Heart left ventricle (tissue), 16 donors: Measurements from ENCODE around the gene PHGDH. TPM values are rescaled to one million over a fixed set of nuclear protein-coding genes. Genes with fewer than 3 reads are reported as not detected.

Experiments used
- ATAC-seq, 4 donors: fragments of 200-7000 bp; cut with Tn5 transposase; one replicate each; pipeline ENCODE4 v1.9.1; 2020 to 2022; ENCODE audit warnings: moderate library complexity in 4 of 4, mild to moderate bottlenecking in 3 of 4, moderate number of reproducible peaks in 1 of 4
- DNase-seq, 5 donors: peaks; one replicate each; pipeline ENCODE4 v3.0.0-alpha.2; 2020
- H3K27ac ChIP-seq, 12 donors: fragments of 200-600 bp; sonication (generic) in 4 of 12; one replicate each; pipeline versions ENCODE4 v1.5.0 to v1.8.0; 2016 to 2022; ENCODE audit warnings: mild to moderate bottlenecking in 2 of 12
- H3K27me3 ChIP-seq, 9 donors: fragments of 200-600 bp; sonication (generic) in 2 of 9; one replicate each; pipeline versions ENCODE4 v1.5.1 to v1.8.0; 2016 to 2022; ENCODE audit warnings: mild to moderate bottlenecking in 3 of 9
- H3K36me3 ChIP-seq, 9 donors: fragments of 200-600 bp; sonication (generic) in 2 of 9; one replicate each; pipeline versions ENCODE4 v1.5.0 to v1.8.0; 2018 to 2022; ENCODE audit warnings: mild to moderate bottlenecking in 2 of 9
- H3K4me1 ChIP-seq, 12 donors: fragments of 200-600 bp; sonication (generic) in 4 of 12; one replicate each; pipeline versions ENCODE4 v1.5.0 to v1.8.0; 2016 to 2022; ENCODE audit warnings: mild to moderate bottlenecking in 3 of 12
- H3K4me3 ChIP-seq, 12 donors: fragments of 200-600 bp; sonication (generic) in 4 of 12; one replicate each; pipeline versions ENCODE4 v1.5.0 to v1.8.0; 2017 to 2022; ENCODE audit warnings: mild to moderate bottlenecking in 9 of 12, moderate library complexity in 4 of 12
- H3K9me3 ChIP-seq, 12 donors: fragments of 200-600 bp; sonication (generic) in 4 of 12; one replicate each; pipeline versions ENCODE4 v1.5.0 to v1.8.0; 2016 to 2022; ENCODE audit warnings: mild to moderate bottlenecking in 1 of 12
- CTCF ChIP-seq, 12 donors: fragments of 200-600 bp; sonication (generic) in 4 of 12; IDR thresholded peaks; one replicate each; pipeline versions ENCODE4 v1.5.0 to v1.8.0; 2018 to 2022; ENCODE audit warnings: antibody characterized with exemption in 12 of 12, mild to moderate bottlenecking in 5 of 12
- POLR2A ChIP-seq, 2 donors: fragments of 450-650 bp; IDR thresholded peaks; one replicate each; pipeline ENCODE4 v1.6.1; 2017; ENCODE audit warnings: antibody characterized with exemption in 2 of 2, mild to moderate bottlenecking in 2 of 2, moderate library complexity in 2 of 2
- WGBS, 4 donors: extraction: QIAGEN DNeasy Blood & Tissue Kit in 2 of 4; methylation state at CpG; one replicate each; pipeline versions ENCODE4 v1.1.5 to v1.1.7; 2013 to 2018; 5-methylcytosine and 5-hydroxymethylcytosine counted together
- intact Hi-C, 10 donors: fragments of 100-400 bp; cut with DNase I; formaldehyde crosslinking; loops; one replicate each; pipeline versions ENCODE4 v1.11.1 to v1.14.2; 2022
- polyA plus RNA-seq, 2 donors: library from polyadenylated mRNA; stranded (reverse); fragments of 200-250 nt; gene quantifications; one replicate each; pipeline ENCODE4 v1.2.3, GENCODE V29; 2013
- total RNA-seq, 9 donors: library from RNA; depleted of rRNA in 2 of 9; stranded (reverse); fragments of >200 nt in 2 of 9; fragmentation: NEBNext Ultra II Directional in 3 of 9; extraction: Animal tissue kit (Norgen Biotek cat#: 25700) in 3 of 9; gene quantifications; one replicate each; pipeline versions ENCODE4 v1.1.0 to v1.2.4, GENCODE V29; 2016 to 2023
- donor health status: ischemic (EF 13 %, LVEDD 7.1; RV severe dilation, severe dysfunction).
- donor health status: healthy with polysubstance abuse.
- donor health status: DM: no; HTN: yes; CAD: no.
- donor health status: DM: no; HTN: no; CAD: no.
- donor health status: ischemic (EF 25% LVEDD 6.9; RV normal size, moderate dysfunction).
- donor health status: ischemic (EF 25% LVEDD 5.7; RV mildly dilated, moderate dysfunction).
- donor health status: healthy.
- donor health status: DM: yes; HTN: yes; CAD: no.
- donor health status: ischemic (EF 35%, LVEDD 5.7; RV mildly dilated, moderate dysfunction).
- donor health status: nonischemic (EF 11% LVEDD 7.7; RV severe dilation, severe dysfunction).
- donor health status: DM: yes; HTN: yes; CAD: no.
- donor health status: PGD.
- donor health status: ischemic (EF 29% LVEDD 5.4; RV normal size, mild dysfunction).
- donor health status: nonischemic (EF 23%, LVEDD 6.1; RV moderate dilation, normal function).

The PHGDH gene
- total and polyA plus RNA-seq, 11 donors, result 2.8 to 39.6 (median 5.2) TPM

GRCh38 chr1:119787776-119788175 lies 76.0 kb downstream of the PHGDH start:
- intact Hi-C loops, result no loop called here
- no peak for TF ChIP-seq CTCF (IDR thresholded peaks at IDR 0.05)
- TF ChIP-seq POLR2A (IDR thresholded peaks at IDR 0.05), result no peak
- H3K36me3 ChIP-seq, result no peaks in the 10 kb centered on the region
- H3K4me1 ChIP-seq, result peaks cover 0 to 7% (median 0%) of the 10 kb centered on the region in 12 donors
- WGBS, 4 donors, result 52 to 75% (median 57%) methylated on average over 2 of the region's 2 CpGs
- H3K27ac ChIP-seq, result no peak overlapping the region
- DNase-seq (no peak), ATAC-seq (no peak)
- H3K27me3 ChIP-seq, result no peaks in the 10 kb centered on the region
- no peak overlapping the region for H3K4me3 ChIP-seq
- no peaks in the 10 kb centered on the region for H3K9me3 ChIP-seq

DNA sequence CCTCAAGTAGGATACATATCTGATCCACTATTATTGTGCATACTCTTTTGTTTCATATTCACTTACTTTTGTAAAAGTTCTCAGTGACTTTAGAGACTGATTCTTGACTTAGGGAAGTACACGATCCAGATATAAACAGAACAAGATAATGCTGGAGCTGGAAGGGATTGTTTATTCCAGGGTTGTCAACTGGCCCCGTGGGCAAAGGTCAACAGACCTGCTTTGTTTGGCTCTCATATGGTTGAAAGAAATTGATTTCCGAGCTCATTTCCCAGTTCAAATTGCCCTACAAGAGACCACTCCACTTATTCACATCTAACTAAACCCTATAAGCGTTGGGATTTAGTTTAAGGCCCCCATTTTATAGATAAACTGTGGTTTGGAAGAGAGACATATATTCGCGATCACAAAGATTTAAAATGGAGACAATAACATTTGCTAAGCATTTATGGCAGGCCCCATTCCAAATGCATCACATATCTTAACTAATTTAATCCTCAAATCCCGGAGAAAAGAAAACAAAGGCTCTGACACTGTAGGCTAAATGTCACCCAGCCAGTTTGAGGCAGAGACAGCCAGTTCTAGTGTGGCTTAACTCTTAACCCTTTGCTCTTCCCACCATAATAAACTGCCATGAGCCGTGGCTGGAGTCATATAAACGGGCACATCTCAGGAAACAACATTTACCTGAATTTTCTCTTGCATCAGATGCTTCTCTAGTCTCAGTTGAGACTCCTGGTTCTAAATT lies 78.9 kb downstream of the PHGDH start:
- no peak for TF ChIP-seq CTCF (IDR thresholded peaks at IDR 0.05)
- TF ChIP-seq POLR2A (IDR thresholded peaks at IDR 0.05), result no peak
- DNase-seq, result no peak
- WGBS, 4 donors, result 62 to 77% (median 68%) methylated on average over 9 of the region's 9 CpGs

GRCh38 chr1:119791377-119791776 lies 79.6 kb downstream of the PHGDH start:
- H3K4me3 ChIP-seq, result no peak overlapping the region
- no peak for DNase-seq
- H3K36me3 ChIP-seq, result no peaks in the 10 kb centered on the region
- intact Hi-C loops, result no loop called here
- H3K4me1 ChIP-seq, result peaks cover 0 to 5% (median 0%) of the 10 kb centered on the region in 12 donors
- TF ChIP-seq CTCF (IDR thresholded peaks at IDR 0.05), result no peak
- no peaks in the 10 kb centered on the region for H3K27me3 ChIP-seq
- no peak overlapping the region for H3K27ac ChIP-seq
- 83 to 97% (median 94%) methylated on average over 4 of the region's 4 CpGs for WGBS, 4 donors
- no peaks in the 10 kb centered on the region for H3K9me3 ChIP-seq
- no peak for ATAC-seq

More for the DNA sequence above, 78.9 kb downstream of the PHGDH start:
- no peaks in the 10 kb centered on the region for H3K9me3 ChIP-seq
- H3K4me1 ChIP-seq, result peaks cover 0 to 5% (median 0%) of the 10 kb centered on the region in 12 donors
- H3K27ac ChIP-seq, result no peak overlapping the region
- H3K36me3 ChIP-seq, result no peaks in the 10 kb centered on the region
- intact Hi-C loops, result no loop called here
- H3K27me3 ChIP-seq, result no peaks in the 10 kb centered on the region
- no peak overlapping the region for H3K4me3 ChIP-seq
- no peak for ATAC-seq

Other genes starting within 250 kb of the PHGDH start
- not detected for gene HSD3B1, start 204.7 kb upstream of the PHGDH start, total RNA-seq
- gene HSD3B1, start 204.7 kb upstream of the PHGDH start, polyA plus RNA-seq, result not detected
- 10 to 100 TPM in 6 of 9 donors, 1 to 10 TPM in 3; 7.8 to 14.0 (median 10.9) TPM for gene ZNF697, start 63.7 kb upstream of the PHGDH start, total RNA-seq
- 1 to 10 TPM; 2.8 to 6.9 TPM for gene ZNF697, start 63.7 kb upstream of the PHGDH start, polyA plus RNA-seq
- 100 to 1,000 TPM in 2 of 9 donors, 10 to 100 TPM in 3, 1 to 10 TPM in 3, under 1 TPM in 1; 0.42 to 504 (median 15.5) TPM for gene HMGCS2, start 57.0 kb downstream of the PHGDH start, total RNA-seq
- gene HMGCS2, start 57.0 kb downstream of the PHGDH start, polyA plus RNA-seq, result 10 to 100 TPM in 1 of 2 donors, under 1 TPM in 1; 0.97 to 46.9 TPM
- not detected for gene REG4, start 99.5 kb downstream of the PHGDH start, total RNA-seq
- gene REG4, start 99.5 kb downstream of the PHGDH start, polyA plus RNA-seq, result under 1 TPM in 1 of 2 donors, not detected in 1; 0.07 TPM
- not detected for gene ADAM30, start 184.6 kb downstream of the PHGDH start, total RNA-seq
- gene ADAM30, start 184.6 kb downstream of the PHGDH start, polyA plus RNA-seq, result not detected